Peyer's patch (tissue), 4 donors: ENCODE measurements around the gene DHRSX.

ENCODE experiments used
- POLR2A ChIP-seq, 2 donors: fragments of 450-650 bp; IDR thresholded peaks; one replicate each; pipeline ENCODE4 v1.5.1; 2017; ENCODE audit warnings: antibody characterized with exemption in 2 of 2, mild to moderate bottlenecking in 2 of 2, moderate library complexity in 2 of 2
- TF ChIP-seq, protein P1 (sequence below), 6 experiments: fragments of 450-650 bp in 4 of 6; fragments of 200-600 bp in 2 of 6; sonication (generic) in 1 of 6; IDR thresholded peaks; one replicate each; pipeline ENCODE4 v1.5.1; 2017 to 2019; ENCODE audit warnings: antibody characterized with exemption in 6 of 6, mild to moderate bottlenecking in 3 of 6, moderate library complexity in 1 of 6

DNA sequence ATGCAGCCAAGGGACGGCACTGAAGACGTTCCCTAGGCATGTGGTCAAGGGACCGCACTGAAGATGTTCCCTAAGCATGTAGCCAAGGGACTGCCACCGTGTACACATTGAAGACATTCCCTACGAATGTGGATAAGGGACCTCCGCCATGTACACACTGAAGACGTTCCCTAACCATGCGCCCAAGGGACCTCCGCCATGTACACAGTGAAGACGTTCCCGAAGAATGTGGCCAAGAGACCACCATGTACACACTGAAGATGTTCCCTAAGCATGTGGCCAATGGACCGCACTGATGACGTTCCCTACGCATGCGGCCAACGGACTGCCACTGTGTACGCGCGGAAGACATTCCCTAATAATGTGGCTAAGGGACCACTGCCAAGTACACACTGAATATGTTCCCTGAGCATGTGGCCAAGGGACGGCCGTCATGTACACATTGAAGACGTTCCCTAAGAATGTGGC, 48.4 kb downstream of the DHRSX start:
- TF ChIP-seq, protein P1, sequence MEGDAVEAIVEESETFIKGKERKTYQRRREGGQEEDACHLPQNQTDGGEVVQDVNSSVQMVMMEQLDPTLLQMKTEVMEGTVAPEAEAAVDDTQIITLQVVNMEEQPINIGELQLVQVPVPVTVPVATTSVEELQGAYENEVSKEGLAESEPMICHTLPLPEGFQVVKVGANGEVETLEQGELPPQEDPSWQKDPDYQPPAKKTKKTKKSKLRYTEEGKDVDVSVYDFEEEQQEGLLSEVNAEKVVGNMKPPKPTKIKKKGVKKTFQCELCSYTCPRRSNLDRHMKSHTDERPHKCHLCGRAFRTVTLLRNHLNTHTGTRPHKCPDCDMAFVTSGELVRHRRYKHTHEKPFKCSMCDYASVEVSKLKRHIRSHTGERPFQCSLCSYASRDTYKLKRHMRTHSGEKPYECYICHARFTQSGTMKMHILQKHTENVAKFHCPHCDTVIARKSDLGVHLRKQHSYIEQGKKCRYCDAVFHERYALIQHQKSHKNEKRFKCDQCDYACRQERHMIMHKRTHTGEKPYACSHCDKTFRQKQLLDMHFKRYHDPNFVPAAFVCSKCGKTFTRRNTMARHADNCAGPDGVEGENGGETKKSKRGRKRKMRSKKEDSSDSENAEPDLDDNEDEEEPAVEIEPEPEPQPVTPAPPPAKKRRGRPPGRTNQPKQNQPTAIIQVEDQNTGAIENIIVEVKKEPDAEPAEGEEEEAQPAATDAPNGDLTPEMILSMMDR (IDR thresholded peaks at IDR 0.05): no peak
- TF ChIP-seq POLR2A (IDR thresholded peaks at IDR 0.05): no peak
